Thymus (tissue), 11 donors: ENCODE results near the gene NR1I3. TPM values are rescaled to one million over a fixed set of nuclear protein-coding genes. Genes with fewer than 3 reads are reported as not detected.
A peak's percentile ranks its signal among the peaks of the same experiment; 100 is the strongest.

ENCODE experiments used
- DNase-seq, 9 donors: peaks; one replicate each; pipeline ENCODE4 v3.0.0-alpha.2; 2013; ENCODE audit warnings: low spot score in 9 of 9, low read depth in 6 of 9, missing footprints in 1 of 9
- H3K27ac ChIP-seq, 2 donors: one replicate each; pipeline ENCODE4 v1.5.1; 2013; ENCODE audit warnings: control low read depth in 1 of 2, low read depth in 1 of 2, low read length in 1 of 2, mild to moderate bottlenecking in 1 of 2, moderate library complexity in 1 of 2
- H3K27me3 ChIP-seq, 2 donors: one replicate each; pipeline ENCODE4 v1.5.1; 2013; ENCODE audit warnings: low read length in 1 of 2; ENCODE audit not compliant: control insufficient read depth in 2 of 2, insufficient read depth in 1 of 2
- H3K36me3 ChIP-seq, 2 donors: one replicate each; pipeline ENCODE4 v1.5.1; 2013; ENCODE audit warnings: low read length in 1 of 2, mild to moderate bottlenecking in 1 of 2, moderate library complexity in 1 of 2; ENCODE audit not compliant: control insufficient read depth in 2 of 2, insufficient read depth in 2 of 2
- H3K4me1 ChIP-seq, 2 donors: one replicate each; pipeline ENCODE4 v1.5.1; 2013; ENCODE audit warnings: low read length in 2 of 2; ENCODE audit not compliant: control insufficient read depth in 2 of 2, insufficient read depth in 2 of 2
- H3K4me3 ChIP-seq, 2 donors: one replicate each; pipeline ENCODE4 v1.5.1; 2013; ENCODE audit warnings: low read length in 2 of 2, control low read depth in 1 of 2, mild to moderate bottlenecking in 1 of 2
- H3K9me3 ChIP-seq, 2 donors: one replicate each; pipeline ENCODE4 v1.5.1; 2013; ENCODE audit warnings: low read length in 1 of 2, mild to moderate bottlenecking in 1 of 2; ENCODE audit not compliant: control insufficient read depth in 2 of 2, insufficient read depth in 1 of 2
- WGBS: extraction: QIAGEN DNeasy Blood & Tissue Kit; methylation state at CpG from one replicate; pipeline ENCODE4 v1.1.7; 2013; 5-methylcytosine and 5-hydroxymethylcytosine counted together
- polyA plus RNA-seq: library from polyadenylated mRNA; stranded (reverse); fragments of 200-250 nt; gene quantifications from one replicate; pipeline ENCODE4 v1.2.3, GENCODE V29; 2013
- total RNA-seq: library from RNA; stranded (reverse); fragments of 120-200 nt; gene quantifications from one replicate; pipeline ENCODE4 v1.2.4, GENCODE V29; 2013
- donor health status: healthy.

Gene NR1I3
- total and polyA plus RNA-seq, 2 donors = 0.14 TPM; not detected in 1

- 85% methylated on average over 7 of the region's 7 CpGs for WGBS
- no peak for DNase-seq
Measured at GRCh38 chr1:161216945-161217712, 20.9 kb downstream of the NR1I3 start.

DNA sequence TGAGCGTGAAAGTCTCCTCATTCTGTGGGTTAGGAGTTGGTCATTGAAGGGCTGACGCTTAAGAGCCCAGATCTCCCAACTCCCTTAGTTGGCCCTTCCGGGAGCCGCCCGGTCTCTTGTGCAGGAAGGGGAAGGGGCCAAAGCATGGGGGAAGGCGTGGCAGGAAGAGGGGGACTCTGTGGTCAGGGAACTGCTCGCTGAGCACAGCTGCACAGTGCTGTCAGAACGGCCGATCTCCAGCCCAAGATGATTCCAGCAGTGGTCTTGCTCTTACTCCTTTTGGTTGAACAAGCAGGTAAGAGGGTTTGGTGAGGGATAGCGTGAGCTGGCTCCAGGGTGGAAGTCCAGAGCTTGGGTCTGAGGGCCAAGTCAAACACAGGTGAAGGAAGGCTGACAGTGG is 22.9 kb downstream of the NR1I3 start, which contains the start of gene FCER1G:
Gene FCER1G, plus strand, starts transcription at position 220 of the 400 bp plus-strand sequence. Its CDS starts 27 bp downstream, at position 247.
- WGBS = 25% methylated on average over 10 of the region's 10 CpGs
- Histone ChIP-seq H3K4me1 (peaks cover 0 to 26% of the 10 kb centered on the region in 2 donors), H3K27me3 (no peaks in the 10 kb centered on the region), H3K4me3 (no peak within 1 kb of the TSS), H3K9me3 (no peaks in the 10 kb centered on the region), H3K27ac (peak within 1 kb of the TSS; percentile 22 to 34), H3K36me3 (peaks cover 42 to 48% of the 10 kb centered on the region in 2 donors)
- no peak for DNase-seq

More at GRCh38 chr1:161216945-161217712, 20.9 kb downstream of the NR1I3 start:
- Histone ChIP-seq H3K4me1 (peaks cover 0 to 26% of the 10 kb centered on the region in 2 donors), H3K4me3 (no peak overlapping the region), H3K27me3 (no peaks in the 10 kb centered on the region), H3K9me3 (no peaks in the 10 kb centered on the region), H3K27ac (peak overlapping the region in 1 of 2 donors; percentile 6), H3K36me3 (peaks cover 24 to 28% of the 10 kb centered on the region in 2 donors)

DNA sequence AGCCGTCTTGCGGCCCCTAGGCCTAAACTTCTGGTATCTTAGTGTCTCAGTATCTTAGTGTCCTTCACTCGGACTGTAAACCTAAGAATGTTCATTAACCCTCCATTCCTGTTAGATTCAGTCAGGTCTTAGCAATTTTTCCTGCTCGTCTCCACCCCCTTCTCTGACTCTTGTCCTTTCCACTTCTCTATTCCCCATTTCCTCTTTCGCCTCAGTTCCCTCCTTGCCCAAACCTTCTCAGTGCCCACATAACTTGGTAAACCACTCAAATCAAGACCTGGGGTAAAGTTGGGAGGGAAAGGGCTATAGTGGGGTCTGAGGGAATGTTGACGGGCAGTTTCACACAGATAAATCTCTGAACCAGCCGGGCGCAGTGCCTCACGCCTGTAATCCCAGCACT is 23.6 kb downstream of the NR1I3 start:
- no peaks in the 10 kb centered on the region for H3K27me3 ChIP-seq
- peaks cover 49 to 55% of the 10 kb centered on the region in 2 donors for H3K36me3 ChIP-seq
- H3K4me1 ChIP-seq = peaks cover 0 to 31% of the 10 kb centered on the region in 2 donors
- DNase-seq = no peak
- no peak overlapping the region for H3K4me3 ChIP-seq
- H3K27ac ChIP-seq = no peak overlapping the region
- no peaks in the 10 kb centered on the region for H3K9me3 ChIP-seq
- 97% methylated on average over 9 of the region's 9 CpGs for WGBS

GRCh38 chr1:161209790-161210409 is 28.1 kb downstream of the NR1I3 start:
- peak in 5 of 9 donors; percentile 40 to 78 (median 53) for DNase-seq
- Histone ChIP-seq H3K4me3 (no peak overlapping the region), H3K4me1 (peaks cover 0 to 6% of the 10 kb centered on the region in 2 donors), H3K27me3 (no peaks in the 10 kb centered on the region), H3K36me3 (peaks cover 72 to 80% of the 10 kb centered on the region in 2 donors), H3K9me3 (no peaks in the 10 kb centered on the region), H3K27ac (no peak overlapping the region)
- WGBS = 68% methylated on average over 11 of the region's 11 CpGs

GRCh38 chr1:161207173-161207572 is 30.8 kb downstream of the NR1I3 start:
- H3K27ac ChIP-seq = no peak overlapping the region
- whole genome bisulfite sequencing = 94% methylated on average over 8 of the region's 8 CpGs
- DNase-seq = no peak
- no peaks in the 10 kb centered on the region for H3K27me3 ChIP-seq
- H3K36me3 ChIP-seq = peaks cover 52 to 63% of the 10 kb centered on the region in 2 donors
- H3K9me3 ChIP-seq = no peaks in the 10 kb centered on the region
- H3K4me3 ChIP-seq = no peak overlapping the region
- H3K4me1 ChIP-seq = peaks cover 12 to 13% of the 10 kb centered on the region in 2 donors

DNA sequence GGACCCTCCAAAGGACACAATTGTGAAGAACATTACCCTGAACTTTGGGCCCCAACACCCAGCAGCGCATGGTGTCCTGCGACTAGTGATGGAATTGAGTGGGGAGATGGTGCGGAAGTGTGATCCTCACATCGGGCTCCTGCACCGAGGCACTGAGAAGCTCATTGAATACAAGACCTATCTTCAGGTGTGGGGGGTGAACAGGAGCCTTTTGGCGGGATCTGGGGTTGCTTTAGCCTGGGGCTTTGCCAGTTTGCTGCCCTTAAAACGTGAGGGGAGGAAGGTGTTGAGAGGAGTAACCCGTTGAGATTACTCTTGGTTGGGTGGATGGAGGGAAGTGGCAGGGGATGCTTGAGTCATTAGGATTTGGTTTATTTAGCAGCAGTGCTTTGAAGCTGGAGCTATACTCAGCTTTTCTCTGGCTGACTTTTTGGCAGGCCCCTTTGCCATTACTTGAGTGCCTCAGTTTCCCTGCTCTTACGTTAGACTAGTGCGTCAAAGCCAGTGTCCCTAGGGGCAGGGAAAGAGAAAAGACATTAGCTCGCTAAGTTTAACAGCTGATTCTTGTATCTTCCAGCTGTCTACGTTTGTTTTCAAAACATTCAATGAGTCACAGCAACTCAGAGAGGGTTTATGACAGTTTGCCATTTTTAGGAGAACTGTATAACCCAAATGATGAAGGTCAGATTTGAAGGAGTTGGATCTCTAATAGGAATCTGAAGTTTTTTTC is 31.4 kb downstream of the NR1I3 start:
- DNase-seq = no peak
- H3K36me3 ChIP-seq = peaks cover 47 to 57% of the 10 kb centered on the region in 2 donors
- H3K9me3 ChIP-seq = peaks cover 0 to 4% of the 10 kb centered on the region in 2 donors
- no peak overlapping the region for H3K27ac ChIP-seq
- H3K4me1 ChIP-seq = peaks cover 15 to 18% of the 10 kb centered on the region in 2 donors
- H3K27me3 ChIP-seq = no peaks in the 10 kb centered on the region
- H3K4me3 ChIP-seq = no peak overlapping the region
- 97% methylated on average over 12 of the region's 12 CpGs for WGBS

DNA sequence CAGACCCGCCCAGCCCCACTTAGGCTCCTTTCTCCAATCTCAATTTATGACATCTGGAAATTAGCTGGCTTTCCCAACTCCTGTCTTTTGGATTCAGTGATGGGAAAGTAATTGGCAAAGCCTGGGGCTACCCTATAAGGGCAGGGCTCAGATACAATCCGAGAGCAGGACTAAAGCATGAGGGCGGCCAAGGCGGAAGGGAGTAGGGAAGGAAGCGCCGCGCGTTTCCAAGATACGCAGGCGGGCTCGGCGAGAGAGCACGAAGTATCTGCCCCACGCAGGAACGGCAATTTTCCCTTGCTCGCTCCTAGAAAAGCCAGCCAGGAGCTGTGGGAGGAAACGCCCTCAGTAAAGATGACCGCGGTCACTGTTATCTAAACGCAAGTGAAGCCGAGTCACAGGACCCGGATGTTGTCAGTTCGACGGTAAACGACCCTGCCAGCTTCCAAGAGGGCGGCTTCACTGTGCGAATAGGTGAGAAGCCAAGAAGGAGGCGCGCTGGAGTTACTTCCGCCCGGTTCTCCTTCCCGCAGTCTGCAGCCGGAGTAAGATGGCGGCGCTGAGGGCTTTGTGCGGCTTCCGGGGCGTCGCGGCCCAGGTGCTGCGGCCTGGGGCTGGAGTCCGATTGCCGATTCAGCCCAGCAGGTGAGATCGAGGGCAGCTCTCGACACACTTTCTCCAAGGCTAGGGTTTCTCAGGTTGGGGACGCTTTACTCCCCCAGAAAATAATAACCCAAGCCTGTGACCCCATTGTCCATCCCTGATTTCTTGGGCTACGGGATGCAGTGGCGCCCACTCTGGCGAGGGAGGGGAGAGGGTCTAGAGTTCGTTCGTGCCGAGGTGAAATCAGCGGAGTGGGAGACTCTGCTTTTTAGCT is 35.9 kb downstream of the NR1I3 start, which contains the start of gene NDUFS2:
Gene NDUFS2, plus strand, starts transcription at position 532 of the 877 bp plus-strand sequence. Its CDS starts 19 bp downstream, at position 551.
- Histone ChIP-seq H3K27ac (peak within 1 kb of the TSS; percentile 90), H3K4me1 (peaks cover 17 to 34% of the 10 kb centered on the region in 2 donors), H3K36me3 (peaks cover 13 to 23% of the 10 kb centered on the region in 2 donors), H3K27me3 (peaks cover 0 to 2% of the 10 kb centered on the region in 2 donors), H3K4me3 (peak within 1 kb of the TSS; percentile 56 to 84), H3K9me3 (peaks cover 0 to 7% of the 10 kb centered on the region in 2 donors)
- DNase-seq = peak; percentile 90 to 99 (median 98)
- WGBS = 9% methylated on average over 53 of the region's 53 CpGs
